ENCODE measurements around the gene DQX1.

DNA sequence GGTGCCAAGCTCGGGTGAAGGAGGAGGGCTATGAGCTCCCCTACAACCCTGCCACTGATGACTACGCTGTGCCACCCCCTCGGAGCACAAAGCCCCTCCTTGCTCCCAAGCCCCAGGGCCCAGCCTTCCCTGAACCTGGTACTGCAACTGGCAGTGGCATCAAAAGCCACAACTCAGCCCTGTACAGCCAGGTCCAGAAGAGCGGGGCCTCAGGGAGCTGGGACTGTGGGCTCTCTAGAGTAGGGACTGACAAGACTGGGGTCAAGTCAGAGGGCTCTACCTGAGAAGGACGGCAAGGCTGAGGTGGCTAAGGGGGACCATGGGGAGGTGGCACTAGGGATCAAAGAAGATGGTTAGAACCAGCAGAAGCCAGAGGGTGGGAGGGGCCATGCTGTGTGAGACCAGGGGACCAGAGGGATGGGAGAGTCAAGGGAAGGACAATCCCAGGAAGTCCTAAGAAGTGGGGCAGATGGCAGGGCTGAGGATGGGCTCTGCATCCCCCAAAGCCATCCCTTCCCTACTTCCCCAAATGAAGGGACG, 30.9 kb upstream of the DQX1 start:
- TF ChIP-seq SIN3A (IDR thresholded peaks at IDR 0.05; ENCODE audit: borderline replicate concordance, insufficient read depth, low read length) (no peak), POLR2AphosphoS5 (IDR thresholded peaks at IDR 0.05; ENCODE audit: low read depth, low read length) (no peak), FOXP2 (optimal IDR thresholded peaks at IDR 0.05; ENCODE audit: borderline replicate concordance, extremely low read depth, extremely low read length, insufficient read depth) (no peak), REST (IDR thresholded peaks at IDR 0.05; ENCODE audit: insufficient read depth in 1 of 2, low read depth in 2 of 2, low read length in 2 of 2) (no peak)

Measured in PFSK-1 (cell line).